Measurements from ENCODE around the gene RPL10. TPM values are rescaled to one million over a fixed set of nuclear protein-coding genes. Genes with fewer than 3 reads are reported as not detected.

RPL10 gene
- total and polyA plus RNA-seq, 2 of the 8 experiments (the other 6 are each of a cell fraction or from before 2014, with no cell fraction given) = 2,633 to 4,293 TPM

GRCh38 chrX:154435171-154435733, 37.1 kb downstream of the RPL10 start (continued):
- TF ChIP-seq CHD7 (IDR thresholded peaks at IDR 0.05; ENCODE audit: insufficient replicate concordance, low read length) (no peak), CHD1 (IDR thresholded peaks at IDR 0.05; ENCODE audit: low read depth, low read length) (no peak), TEAD4 (IDR thresholded peaks at IDR 0.05; ENCODE audit: low read depth, low read length) (no peak), BRCA1 (IDR thresholded peaks at IDR 0.05; ENCODE audit: low read depth, low read length) (no peak), HDAC2 (IDR thresholded peaks at IDR 0.05; ENCODE audit: borderline replicate concordance in 1 of 2, low read depth in 2 of 2, low read length in 2 of 2) (no peak)
